ENCODE results near the gene SLC45A1.
A peak's percentile ranks its signal among the peaks of the same experiment; 100 is the strongest.

SLC45A1 gene

GRCh38 chr1:8312235-8313218 is 5.4 kb upstream of the SLC45A1 start:
- DNase-seq = no peak

DNA sequence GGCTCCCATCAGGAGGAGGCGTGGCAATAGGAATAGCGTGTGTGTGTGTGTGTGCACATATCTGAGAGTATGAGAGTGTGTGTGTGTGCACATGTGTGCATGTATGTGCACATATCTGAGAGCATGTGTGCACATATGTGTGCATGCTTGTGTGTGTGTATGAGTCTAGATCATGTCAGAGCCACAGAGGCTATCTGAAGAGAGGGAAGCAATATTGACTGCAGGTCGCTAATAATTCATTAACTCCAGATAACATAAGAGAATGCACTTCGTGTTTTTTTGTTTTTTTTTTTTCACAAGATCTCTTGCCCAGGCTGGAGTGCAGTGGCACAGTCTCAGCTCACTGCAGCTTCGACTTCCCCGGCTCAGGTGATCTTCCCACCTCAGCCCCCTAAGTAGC is 4.7 kb upstream of the SLC45A1 start:
- no peak for DNase-seq

- DNase-seq = peak; percentile 46
Observed at GRCh38 chr1:8314346-8315280, 3.3 kb upstream of the SLC45A1 start.

GRCh38 chr1:8315573-8316475 is 2.1 kb upstream of the SLC45A1 start:
- no peak for DNase-seq

- DNase-seq = no peak
Observed at GRCh38 chr1:8318436-8318835, 522 bp downstream of the SLC45A1 start.

GRCh38 chr1:8321612-8322011 is 3.7 kb downstream of the SLC45A1 start:
- no peak for DNase-seq

GRCh38 chr1:8323706-8324105 is 5.8 kb downstream of the SLC45A1 start:
- no peak for DNase-seq

GRCh38 chr1:8324176-8324810 is 6.4 kb downstream of the SLC45A1 start:
- no peak for DNase-seq

DNA sequence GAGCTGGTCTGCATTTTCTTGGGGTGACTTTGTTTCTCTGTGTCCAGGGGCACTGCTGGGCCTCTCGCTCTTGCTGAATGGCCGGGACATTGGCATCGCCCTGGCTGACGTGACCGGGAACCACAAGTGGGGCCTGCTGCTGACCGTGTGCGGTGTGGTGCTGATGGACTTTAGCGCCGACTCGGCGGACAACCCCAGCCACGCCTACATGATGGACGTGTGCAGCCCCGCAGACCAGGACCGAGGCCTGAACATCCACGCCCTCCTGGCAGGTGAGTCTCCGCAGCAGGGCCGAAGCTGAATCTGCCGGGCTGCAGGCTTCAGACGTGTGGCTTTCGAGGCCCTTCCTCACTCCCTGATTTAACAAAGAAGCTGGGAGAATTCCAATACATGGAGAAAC is 7.9 kb downstream of the SLC45A1 start:
- no peak for DNase-seq

GRCh38 chr1:8326265-8326664 is 8.4 kb downstream of the SLC45A1 start:
- no peak for DNase-seq

GRCh38 chr1:8328271-8328670 is 10.4 kb downstream of the SLC45A1 start:
- no peak for DNase-seq

DNA sequence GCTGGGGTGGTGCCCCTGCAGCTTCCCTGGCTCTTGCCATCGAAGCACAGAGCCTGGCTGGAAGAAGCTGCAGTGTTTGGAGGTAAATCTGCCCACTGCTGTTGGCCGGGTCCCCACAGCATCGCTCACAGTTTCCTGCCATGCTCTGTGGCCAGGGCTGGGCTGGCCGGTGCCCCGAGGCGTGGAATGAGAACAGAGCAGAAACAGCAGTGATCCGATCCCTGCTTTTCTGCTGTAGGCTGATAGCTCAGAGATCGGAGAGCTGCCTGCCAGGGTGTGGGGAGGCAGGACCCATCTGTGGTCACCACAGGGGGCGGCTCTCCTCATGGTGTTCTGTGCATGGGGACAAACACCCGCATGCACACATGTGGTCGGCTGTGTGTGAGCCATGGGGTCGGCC is 11.5 kb downstream of the SLC45A1 start:
- DNase-seq = no peak

- DNase-seq = no peak
Observed at GRCh38 chr1:8329858-8330257, 11.9 kb downstream of the SLC45A1 start.

DNA sequence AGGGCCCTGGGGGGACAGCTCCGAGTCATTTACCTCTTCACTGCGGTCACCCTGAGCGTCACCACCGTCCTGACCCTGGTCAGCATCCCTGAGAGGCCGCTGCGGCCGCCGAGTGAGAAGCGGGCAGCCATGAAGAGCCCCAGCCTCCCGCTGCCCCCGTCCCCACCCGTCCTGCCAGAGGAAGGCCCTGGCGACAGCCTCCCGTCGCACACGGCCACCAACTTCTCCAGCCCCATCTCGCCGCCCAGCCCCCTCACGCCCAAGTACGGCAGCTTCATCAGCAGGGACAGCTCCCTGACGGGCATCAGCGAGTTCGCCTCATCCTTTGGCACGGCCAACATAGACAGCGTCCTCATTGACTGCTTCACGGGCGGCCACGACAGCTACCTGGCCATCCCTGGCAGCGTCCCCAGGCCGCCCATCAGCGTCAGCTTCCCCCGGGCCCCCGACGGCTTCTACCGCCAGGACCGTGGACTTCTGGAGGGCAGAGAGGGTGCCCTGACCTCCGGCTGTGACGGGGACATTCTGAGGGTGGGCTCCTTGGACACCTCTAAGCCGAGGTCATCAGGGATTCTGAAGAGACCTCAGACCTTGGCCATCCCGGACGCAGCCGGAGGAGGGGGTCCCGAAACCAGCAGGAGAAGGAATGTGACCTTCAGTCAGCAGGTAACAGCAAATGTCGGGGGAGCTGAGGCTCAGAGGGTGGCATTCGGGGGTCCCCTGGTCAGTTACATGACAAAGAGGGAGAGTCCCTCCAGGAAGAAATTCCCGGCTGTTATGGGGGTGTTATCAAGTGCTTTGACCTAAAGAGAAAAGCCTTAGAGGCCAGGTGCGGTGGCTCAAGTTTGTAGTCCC is 12.6 kb downstream of the SLC45A1 start:
- no peak for DNase-seq

- no peak for DNase-seq
Observed at GRCh38 chr1:8332806-8333205, 14.9 kb downstream of the SLC45A1 start.

GRCh38 chr1:8333246-8333987 is 15.5 kb downstream of the SLC45A1 start:
- no peak for DNase-seq

DNA sequence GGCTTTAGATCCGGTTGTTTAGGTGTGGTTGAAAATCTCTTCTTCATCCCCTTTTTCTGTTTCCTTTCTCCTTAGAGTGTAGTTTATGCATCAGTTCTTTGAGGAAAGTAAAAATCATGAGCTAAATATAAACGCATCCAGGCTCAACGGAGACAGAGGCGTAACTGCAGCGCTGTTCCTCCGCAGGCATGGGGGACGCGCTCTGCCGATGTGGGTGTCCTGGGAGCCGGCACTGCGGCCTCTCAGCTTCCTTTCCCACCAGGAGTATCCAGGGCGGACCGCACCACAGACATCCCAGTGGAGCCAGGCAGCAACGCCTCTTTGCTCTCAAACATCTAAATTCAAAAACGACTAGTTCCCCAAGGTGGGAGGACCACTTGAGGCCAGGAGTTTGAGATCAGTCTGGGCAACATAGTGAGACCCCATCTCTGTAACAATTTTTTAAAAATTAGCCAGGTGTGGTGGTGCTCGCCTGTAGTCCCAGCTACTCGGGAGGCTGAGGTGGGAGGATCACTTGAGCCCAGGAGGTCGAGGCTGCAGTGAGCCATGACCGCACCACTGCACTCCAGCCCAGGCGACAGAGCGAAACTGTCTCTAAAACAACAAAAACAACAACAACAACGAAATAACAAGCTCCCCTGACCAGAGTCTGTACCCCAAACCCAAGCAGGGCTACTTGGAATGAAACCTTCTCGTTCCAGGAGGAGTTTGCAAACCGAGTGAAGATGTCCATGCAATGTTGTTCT is 16.4 kb downstream of the SLC45A1 start:
- DNase-seq = no peak

GRCh38 chr1:8335246-8335645 is 17.3 kb downstream of the SLC45A1 start:
- DNase-seq = no peak

- no peak for DNase-seq
Observed at GRCh38 chr1:8337776-8338525, 20.0 kb downstream of the SLC45A1 start.
